ELF-1 (cell line): ENCODE measurements around the gene APOL6.
"Not testable (repeated sequence)": the region's sequence is repeated elsewhere in the genome, so short reads cannot be mapped to it uniquely, and the experiment has no call there.

Experiments
- DNase-seq: peaks from one replicate; pipeline ENCODE4 v3.0.0-alpha.2; 2016; ENCODE audit warnings: low read depth, low spot score

APOL6 gene

GRCh38 chr22:35637254-35637653 is 11.0 kb upstream of the APOL6 start:
- DNase-seq, result no peak

- no peak for DNase-seq
These were observed 10.2 kb upstream of the APOL6 start for GRCh38 chr22:35638001-35638400.

GRCh38 chr22:35638410-35638809 is 9.8 kb upstream of the APOL6 start:
- DNase-seq, result peak; percentile 86

GRCh38 chr22:35641494-35642120 is 6.6 kb upstream of the APOL6 start:
- no peak for DNase-seq

GRCh38 chr22:35642305-35642741 is 5.9 kb upstream of the APOL6 start:
- DNase-seq, result no peak

- no peak for DNase-seq
These were observed 4.3 kb upstream of the APOL6 start for GRCh38 chr22:35643991-35644390.

- no peak for DNase-seq
These were observed 2.6 kb upstream of the APOL6 start for GRCh38 chr22:35645646-35646045.

- no peak for DNase-seq
These were observed 844 bp downstream of the APOL6 start for GRCh38 chr22:35649026-35649553.

- DNase-seq, result no peak
These were observed 1.5 kb downstream of the APOL6 start for GRCh38 chr22:35649636-35650250.

GRCh38 chr22:35651085-35651484 is 2.8 kb downstream of the APOL6 start:
- no peak for DNase-seq

- no peak for DNase-seq
These were observed 5.6 kb downstream of the APOL6 start for GRCh38 chr22:35653824-35654223.

GRCh38 chr22:35656284-35656752 is 8.1 kb downstream of the APOL6 start:
- no peak for DNase-seq

GRCh38 chr22:35657571-35658312 is 9.5 kb downstream of the APOL6 start:
- DNase-seq, result no peak

GRCh38 chr22:35660291-35661127 is 12.3 kb downstream of the APOL6 start:
- no peak for DNase-seq

GRCh38 chr22:35661464-35661863 is 13.2 kb downstream of the APOL6 start:
- no peak for DNase-seq

- DNase-seq, result no peak
These were observed 14.7 kb downstream of the APOL6 start for GRCh38 chr22:35662914-35663313.

- no peak for DNase-seq
These were observed 15.1 kb downstream of the APOL6 start for GRCh38 chr22:35663371-35663770.

GRCh38 chr22:35664955-35665587 is 16.8 kb downstream of the APOL6 start:
- no peak for DNase-seq

- not testable (repeated sequence) for DNase-seq
These were observed 18.5 kb downstream of the APOL6 start for GRCh38 chr22:35666699-35667098.

GRCh38 chr22:35674335-35674734 is 26.1 kb downstream of the APOL6 start:
- DNase-seq, result peak; percentile 72

- not testable (repeated sequence) for DNase-seq
These were observed 27.8 kb downstream of the APOL6 start for GRCh38 chr22:35676065-35676464.
